Measurements from ENCODE around the gene RUNDC1. TPM values are rescaled to one million over a fixed set of nuclear protein-coding genes. Genes with fewer than 3 reads are reported as not detected.

Gene RUNDC1
- polyA plus RNA-seq, 1 donor: 17.6 TPM

GRCh38 chr17:43018008-43018853 lies 37.9 kb downstream of the RUNDC1 start:
- DNase-seq: peak; percentile 37

GRCh38 chr17:43018932-43019331 lies 38.6 kb downstream of the RUNDC1 start:
- no peak for DNase-seq

GRCh38 chr17:43019418-43019817 lies 39.1 kb downstream of the RUNDC1 start:
- DNase-seq: no peak

- no peak for DNase-seq
Observed at GRCh38 chr17:43020030-43020621, 39.8 kb downstream of the RUNDC1 start.

GRCh38 chr17:43020789-43021740 lies 40.7 kb downstream of the RUNDC1 start:
- DNase-seq: peak; percentile 40

GRCh38 chr17:43021741-43022512 lies 41.6 kb downstream of the RUNDC1 start, which contains the start of gene VAT1:
Gene VAT1, minus strand, starts transcription at chr17:43022385. Its CDS starts 63 bp downstream, at chr17:43022322.
- DNase-seq: peak; percentile 77

- peak; percentile 96 for DNase-seq
Observed at GRCh38 chr17:43024407-43025289, 44.3 kb downstream of the RUNDC1 start, which contains the start of gene RND2. Gene RND2, plus strand, starts transcription at chr17:43025231. Its CDS starts 117 bp downstream, at chr17:43025348.

- no peak for DNase-seq
Observed at GRCh38 chr17:43025290-43025657, 44.9 kb downstream of the RUNDC1 start.

GRCh38 chr17:43025766-43026537 lies 45.6 kb downstream of the RUNDC1 start:
- no peak for DNase-seq

GRCh38 chr17:43026595-43026994 lies 46.2 kb downstream of the RUNDC1 start:
- peak; percentile 35 for DNase-seq

- DNase-seq: no peak
Observed at GRCh38 chr17:43027091-43028032, 47.0 kb downstream of the RUNDC1 start.

- no peak for DNase-seq
Observed at GRCh38 chr17:43028221-43028861, 48.0 kb downstream of the RUNDC1 start.

GRCh38 chr17:43030137-43030767 lies 49.9 kb downstream of the RUNDC1 start:
- DNase-seq: no peak

GRCh38 chr17:43031666-43032065 lies 51.3 kb downstream of the RUNDC1 start:
- no peak for DNase-seq

GRCh38 chr17:43033948-43034881 lies 53.9 kb downstream of the RUNDC1 start:
- peak; percentile 34 for DNase-seq

GRCh38 chr17:43034894-43035293 lies 54.5 kb downstream of the RUNDC1 start:
- no peak for DNase-seq

Measured in left kidney (tissue), 2 donors.